GM18517 (cell line): ENCODE results near the gene S100A16.

Source experiments
- ATAC-seq: cut with Tn5 transposase; IDR thresholded peaks from one replicate; pipeline ENCODE4 v1.9.1; 2021; ENCODE audit warnings: mild to moderate bottlenecking, moderate library complexity; ENCODE audit not compliant: unreplicated experiment

Gene S100A16

DNA sequence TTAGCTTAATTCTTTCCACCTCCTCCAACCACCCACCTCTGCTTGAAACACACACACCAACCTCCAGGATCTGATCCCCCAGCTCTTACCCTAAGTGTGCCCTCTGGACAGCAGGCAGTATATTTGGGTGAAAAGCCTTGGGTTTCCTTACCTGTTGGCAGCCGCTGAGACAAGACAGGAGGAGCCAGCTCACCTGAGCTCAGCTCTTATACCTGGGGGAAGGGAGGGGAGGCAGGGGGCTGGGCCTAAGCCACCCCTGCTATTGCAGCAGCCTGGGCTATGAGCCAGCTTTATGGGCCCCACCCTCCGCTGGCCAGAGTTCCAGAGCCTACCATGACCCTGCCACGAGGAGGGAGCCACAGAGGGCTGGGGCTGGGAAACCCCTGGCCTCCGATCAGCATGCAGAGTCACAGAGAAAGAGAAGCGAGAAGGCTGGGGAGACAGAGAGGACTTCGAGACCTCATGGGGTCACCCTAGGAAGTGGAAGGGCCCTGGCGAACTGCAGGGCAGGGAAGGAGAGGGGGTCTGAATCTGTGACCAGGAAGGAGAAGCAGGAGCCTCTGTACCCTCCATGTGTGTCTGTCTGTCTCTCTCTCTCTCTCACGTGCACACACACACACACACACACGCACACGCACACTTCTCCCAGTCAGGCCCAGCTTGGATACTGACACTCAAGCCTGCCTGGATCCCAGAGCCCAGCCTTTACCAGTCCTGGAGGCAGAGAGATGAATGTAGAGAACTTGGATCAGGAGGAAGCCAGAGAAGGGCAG is 3.4 kb upstream of the S100A16 start, which contains the start of gene S100A14:
Gene S100A14 (minus strand): TSS at position 182 of the 773 bp plus-strand sequence. CDS start 467 bp downstream, outside the sequence.
- no peak for ATAC-seq

GRCh38 chr1:153615406-153615805 is 2.5 kb upstream of the S100A16 start:
- ATAC-seq = no peak

- ATAC-seq = no peak
These were observed 2.0 kb upstream of the S100A16 start for GRCh38 chr1:153614906-153615305.

DNA sequence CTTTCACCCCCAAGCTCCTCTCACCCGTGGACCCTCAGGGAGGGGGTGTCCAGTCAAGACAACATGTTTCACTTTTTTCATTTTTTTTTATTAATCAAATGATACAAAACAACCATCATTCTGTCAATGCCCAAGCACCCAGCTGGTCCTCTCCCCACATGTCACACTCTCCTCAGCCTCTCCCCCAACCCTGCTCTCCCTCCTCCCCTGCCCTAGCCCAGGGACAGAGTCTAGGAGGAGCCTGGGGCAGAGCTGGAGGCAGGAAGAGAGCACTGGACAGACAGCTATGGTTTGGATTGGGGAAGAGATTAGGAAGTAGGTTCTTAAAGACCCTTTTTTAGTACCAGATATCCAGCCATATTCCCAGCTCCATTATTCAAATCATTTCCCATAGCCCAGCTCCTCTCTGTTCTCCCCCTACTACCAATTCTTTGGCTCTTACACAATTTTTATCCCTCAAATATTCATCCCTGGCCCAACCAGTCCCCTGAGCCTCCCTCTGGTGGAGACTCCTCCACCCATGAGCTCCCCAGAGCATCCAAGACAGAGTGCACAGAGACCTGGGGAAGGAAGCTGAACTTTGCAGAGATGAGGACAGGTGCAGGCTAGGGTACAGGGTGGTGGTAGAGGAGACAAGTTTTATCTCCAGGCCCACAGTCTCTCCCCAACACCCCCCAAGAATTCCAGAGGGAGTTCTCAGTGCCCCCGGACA is 1.4 kb upstream of the S100A16 start:
- ATAC-seq = no peak

GRCh38 chr1:153613406-153613805 is 469 bp upstream of the S100A16 start:
- ATAC-seq = no peak

DNA sequence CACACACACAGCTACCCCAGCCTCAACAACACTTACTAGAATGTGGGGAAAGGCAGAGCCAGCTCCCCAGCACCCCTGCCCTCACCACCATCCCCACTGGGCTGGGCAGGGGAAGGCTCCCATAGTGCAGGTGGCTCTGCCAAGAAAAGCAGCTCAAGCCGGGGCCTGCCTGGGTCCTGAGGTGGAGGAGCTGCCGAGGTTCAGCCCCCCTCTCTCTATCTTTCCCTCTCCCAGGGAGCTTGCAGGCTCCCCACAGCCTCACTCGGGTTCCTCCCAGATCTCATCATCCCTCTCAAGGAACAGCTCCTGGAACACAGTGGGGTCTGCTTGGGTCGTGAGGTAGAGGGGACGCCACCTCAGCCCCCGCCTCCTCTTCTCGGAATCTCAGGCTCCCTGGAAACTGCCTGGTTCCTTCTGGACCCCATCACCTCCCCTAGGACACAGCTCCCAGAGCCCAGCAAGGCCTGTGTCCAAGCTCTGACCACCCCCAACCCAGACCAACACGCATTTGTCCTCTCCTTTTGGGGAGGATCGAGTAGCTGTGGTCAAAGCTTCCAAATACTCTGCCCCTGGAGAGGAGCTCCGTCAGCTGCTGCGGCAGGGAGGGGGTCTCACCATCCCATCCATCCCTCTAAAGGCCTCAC is 704 bp downstream of the S100A16 start:
- ATAC-seq = no peak

DNA sequence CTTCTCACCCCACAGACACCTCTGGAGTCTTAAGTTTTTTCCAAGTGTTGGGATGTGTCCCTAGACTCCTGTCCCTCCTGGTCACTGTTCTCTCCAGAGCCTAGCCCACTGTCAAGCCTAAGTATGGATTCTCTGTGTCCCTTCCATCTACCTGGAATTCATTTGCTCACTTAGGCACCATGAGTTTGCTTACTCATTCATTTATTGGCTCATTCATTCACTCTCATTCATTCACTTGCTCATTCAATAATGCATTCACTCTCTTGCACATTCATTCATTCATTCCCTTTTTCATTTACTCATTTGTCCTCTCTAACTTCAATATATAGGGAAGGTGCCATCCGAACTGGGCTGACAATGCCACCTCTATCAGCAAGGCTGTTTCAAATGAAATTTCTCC is 1.6 kb downstream of the S100A16 start:
- ATAC-seq = no peak

- ATAC-seq = no peak
These were observed 2.1 kb downstream of the S100A16 start for GRCh38 chr1:153610811-153611301.

DNA sequence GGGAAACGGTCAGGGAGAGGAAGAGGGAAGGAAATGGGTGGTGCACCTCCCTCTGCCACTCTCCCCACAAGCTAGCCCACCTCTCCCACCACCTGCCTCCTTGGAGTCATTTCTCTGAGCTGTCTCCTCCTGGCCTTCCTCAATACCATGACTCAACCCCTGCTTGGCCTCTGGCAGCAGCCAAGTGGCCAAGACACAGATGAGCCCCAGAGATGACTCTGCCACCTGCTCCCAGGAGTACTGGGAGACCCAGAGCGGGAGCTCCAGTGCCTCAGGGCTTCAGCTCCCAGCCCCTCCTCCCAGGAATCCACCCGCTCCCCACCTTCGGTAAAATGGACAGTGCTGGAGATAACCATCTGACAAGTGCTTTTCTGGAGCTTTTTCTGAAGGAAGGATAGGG is 2.6 kb downstream of the S100A16 start:
- ATAC-seq = no peak

DNA sequence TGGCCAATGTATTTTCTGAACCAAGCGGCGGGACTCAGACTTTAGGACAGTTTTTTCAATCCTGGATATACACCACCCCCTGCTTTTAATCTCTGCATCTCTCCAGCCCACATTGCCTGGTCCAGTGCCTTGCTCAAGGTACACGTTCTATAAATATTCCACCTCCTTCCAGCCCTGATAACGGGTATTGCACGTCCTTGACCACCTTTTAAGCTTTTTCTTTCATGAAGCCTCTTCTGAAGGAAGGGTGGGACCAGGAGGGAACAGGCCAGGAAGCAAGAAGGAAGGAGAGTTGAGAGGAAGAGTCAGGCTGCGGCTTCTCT is 3.4 kb downstream of the S100A16 start:
- ATAC-seq = no peak

GRCh38 chr1:153608742-153609584 is 4.0 kb downstream of the S100A16 start:
- ATAC-seq = no peak

DNA sequence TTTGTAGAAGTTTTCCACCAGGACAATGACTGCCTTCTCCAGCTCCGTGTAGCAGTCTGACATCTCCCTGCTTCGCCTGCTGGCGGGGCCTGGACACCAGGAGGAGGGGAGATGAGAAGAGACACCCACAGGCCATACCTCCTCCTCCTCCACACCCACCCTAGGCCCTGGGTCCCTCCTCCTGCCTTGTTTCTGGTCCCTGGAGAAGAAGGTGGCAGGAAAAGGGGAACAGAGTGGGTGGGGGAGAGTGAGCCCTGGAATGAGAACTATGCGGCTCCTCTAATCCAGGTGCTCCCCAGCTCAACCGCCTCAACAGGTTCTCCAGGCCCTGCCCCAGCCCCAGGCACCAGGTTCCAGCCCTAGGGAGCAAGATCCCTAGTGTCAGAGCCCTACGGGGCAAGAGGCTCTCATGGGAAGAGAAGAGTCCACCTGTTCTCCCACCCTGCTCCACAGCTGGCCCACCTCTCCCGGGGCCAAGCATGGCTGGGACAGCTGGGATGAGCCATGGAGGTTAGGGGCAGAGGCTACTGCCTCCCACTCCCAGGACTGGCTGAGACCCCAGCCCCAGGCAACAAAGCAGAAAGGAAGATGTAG is 4.8 kb downstream of the S100A16 start:
- ATAC-seq = no peak

- no peak for ATAC-seq
These were observed 5.6 kb downstream of the S100A16 start for GRCh38 chr1:153607381-153607780.

DNA sequence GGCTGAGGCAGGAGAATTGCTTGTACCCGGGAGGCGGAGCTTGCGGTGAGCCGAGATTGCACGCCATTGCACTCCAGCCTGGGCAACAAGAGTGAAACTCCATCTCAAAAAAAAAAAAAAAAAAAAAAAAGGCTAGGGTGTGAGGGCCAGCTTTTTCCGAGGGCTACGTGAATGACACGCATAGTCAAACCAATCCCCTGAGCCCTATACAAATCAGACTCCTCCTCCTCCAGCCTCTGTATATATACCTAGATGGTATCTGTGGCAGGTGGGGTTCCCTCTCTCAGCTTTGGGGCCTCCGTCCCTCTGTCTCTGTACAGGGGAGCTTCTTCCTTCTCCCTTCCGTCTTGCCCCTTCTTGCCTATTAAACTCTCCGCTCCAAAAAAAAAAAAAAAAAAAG is 6.7 kb downstream of the S100A16 start:
- no peak for ATAC-seq

GRCh38 chr1:153602749-153603148 is 10.2 kb downstream of the S100A16 start:
- no peak for ATAC-seq

GRCh38 chr1:153599847-153600246 is 13.1 kb downstream of the S100A16 start:
- no peak for ATAC-seq

DNA sequence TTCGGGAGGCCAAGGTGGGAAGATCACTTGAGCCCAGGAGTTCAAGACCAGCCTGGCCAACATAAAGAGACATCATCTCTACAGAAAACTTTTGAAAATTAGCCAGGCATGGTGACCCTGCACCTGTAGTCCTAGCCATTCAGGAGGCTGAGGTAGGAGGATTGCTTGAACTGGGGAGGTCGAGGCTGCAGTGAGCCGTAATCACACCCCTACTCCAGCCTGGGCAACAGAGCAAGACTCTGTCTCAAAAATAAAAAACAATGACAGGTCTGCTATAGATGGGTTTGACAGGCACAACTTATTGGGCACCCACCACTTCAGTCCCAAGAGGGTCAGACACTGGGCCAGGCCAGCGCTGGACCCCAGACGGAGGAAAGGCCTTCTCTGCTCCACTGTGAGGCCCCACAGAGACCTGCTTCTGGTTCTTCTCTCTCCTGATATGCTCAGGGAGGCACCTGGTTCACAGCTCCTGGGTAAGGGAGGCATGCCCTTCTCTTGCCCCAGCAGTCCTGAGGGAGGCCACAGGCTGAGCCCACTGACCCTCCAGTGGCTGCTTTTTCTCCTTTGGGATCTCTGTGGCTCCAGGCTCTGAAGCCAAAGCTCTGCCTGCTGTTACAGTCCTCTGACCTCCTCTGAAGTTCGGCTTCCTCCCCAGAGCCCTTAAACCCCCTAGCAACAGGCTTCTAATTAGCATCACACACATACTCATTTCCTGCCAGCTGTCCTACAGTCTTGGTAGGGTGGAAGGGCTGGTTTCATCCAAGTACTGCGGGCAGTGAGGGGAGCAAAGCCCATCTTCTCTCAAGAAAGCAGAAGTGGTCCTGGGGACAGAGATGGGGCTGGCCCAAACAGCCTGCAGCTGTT is 14.4 kb downstream of the S100A16 start:
- peak; percentile 97 for ATAC-seq

DNA sequence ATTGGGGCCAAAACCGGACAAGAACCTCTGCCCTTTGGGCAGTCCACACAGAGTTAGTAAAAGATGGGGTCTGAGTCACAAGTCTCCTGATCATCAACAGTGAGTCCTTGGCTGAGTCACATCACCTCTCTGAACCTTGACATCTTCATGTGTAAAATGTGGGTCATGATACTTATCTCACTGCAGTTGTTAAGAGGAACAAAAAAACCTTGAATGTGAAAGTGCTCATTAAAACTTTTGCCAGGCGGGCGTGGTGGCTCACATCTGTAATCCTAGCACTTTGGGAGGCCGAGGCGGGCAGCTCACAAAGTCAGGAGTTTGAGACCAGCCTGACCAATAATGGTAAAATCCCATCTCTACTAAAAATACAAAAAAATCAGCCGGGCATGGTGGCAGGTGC is 15.7 kb downstream of the S100A16 start:
- ATAC-seq = no peak

- no peak for ATAC-seq
These were observed 20.2 kb downstream of the S100A16 start for GRCh38 chr1:153592748-153593147.

GRCh38 chr1:153588482-153588881 is 24.5 kb downstream of the S100A16 start:
- no peak for ATAC-seq
